Measurements from ENCODE around the gene GIPC2. TPM values are rescaled to one million over a fixed set of nuclear protein-coding genes. Genes with fewer than 3 reads are reported as not detected.

GIPC2 gene
- total and polyA plus RNA-seq, 10 of the 15 experiments (the other 5 are each of a cell fraction or from before 2014, with no cell fraction given): 0.03 to 0.23 (median 0.06) TPM; not detected in 2

GRCh38 chr1:78033797-78034172 lies 12.0 kb upstream of the GIPC2 start (continued):
- TF ChIP-seq PKNOX1 (IDR thresholded peaks at IDR 0.05): no peak
- TF ChIP-seq CREM (IDR thresholded peaks at IDR 0.05; ENCODE audit: low read depth): no peak

DNA sequence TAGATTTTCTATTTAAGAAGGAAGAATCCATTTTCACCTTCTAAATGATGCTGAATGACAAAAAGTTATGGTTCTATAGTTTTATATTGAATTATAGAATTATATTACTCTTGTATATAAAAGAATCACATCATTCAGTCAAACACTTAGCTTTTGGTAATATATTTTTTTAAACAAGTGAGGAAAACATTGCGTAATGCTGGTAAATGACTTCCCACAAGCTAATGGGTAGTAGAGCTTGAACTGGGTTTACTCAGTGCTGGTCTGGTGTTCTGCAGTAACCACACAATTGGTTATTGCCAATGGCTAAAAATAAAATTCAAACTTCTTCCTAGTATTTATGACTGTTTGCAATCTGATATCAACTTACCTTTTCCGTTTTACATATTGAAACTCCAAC lies 10.6 kb upstream of the GIPC2 start:
- WGBS (ENCODE audit: insufficient coverage, insufficient replicate concordance, low lambda C conversion rate, missing lambda C conversion rate): 71% methylated on average over 2 of the region's 2 CpGs
- H3K27ac ChIP-seq (ENCODE audit: control insufficient read depth, insufficient read depth): no peak overlapping the region
- no peaks in the 10 kb centered on the region for H3K9me3 ChIP-seq (replicated peaks; ENCODE audit: control insufficient read depth, insufficient read depth, low read length)
- no peak for ATAC-seq
- no TSS peak for BruUV-seq (replicated peaks)
- no peak overlapping the region for H3K4me2 ChIP-seq (ENCODE audit: control insufficient read depth, insufficient read depth)
- TF ChIP-seq SUZ12 (IDR thresholded peaks at IDR 0.05; ENCODE audit: unreplicated experiment) (no peak), SUPT20H (IDR thresholded peaks at IDR 0.05; ENCODE audit: borderline replicate concordance, control insufficient read depth, low read depth, low read length) (no peak), ZNF274 (IDR thresholded peaks at IDR 0.05; ENCODE audit: insufficient read depth, insufficient read length) (no peak), MEF2A (IDR thresholded peaks at IDR 0.05; ENCODE audit: insufficient read depth, low read depth, low read length) (no peak), DPF2 (IDR thresholded peaks at IDR 0.05) (no peak), CREB1 (IDR thresholded peaks at IDR 0.05; ENCODE audit: low read depth) (no peak), RELA (IDR thresholded peaks at IDR 0.05; ENCODE audit: borderline replicate concordance, partially characterized antibody) (no peak), SMARCA5 (IDR thresholded peaks at IDR 0.05) (no peak), E2F4 (IDR thresholded peaks at IDR 0.05; ENCODE audit: low read depth, low read length) (no peak), RCOR1 (conservative IDR thresholded peaks at IDR 0.05; ENCODE audit: low read depth, low read length) (no peak), EP300 (IDR thresholded peaks at IDR 0.05; ENCODE audit: borderline replicate concordance in 1 of 2, control insufficient read depth in 1 of 2, low read depth in 2 of 2, low read length in 2 of 2) (no peak)
- TF ChIP-seq, protein P1, sequence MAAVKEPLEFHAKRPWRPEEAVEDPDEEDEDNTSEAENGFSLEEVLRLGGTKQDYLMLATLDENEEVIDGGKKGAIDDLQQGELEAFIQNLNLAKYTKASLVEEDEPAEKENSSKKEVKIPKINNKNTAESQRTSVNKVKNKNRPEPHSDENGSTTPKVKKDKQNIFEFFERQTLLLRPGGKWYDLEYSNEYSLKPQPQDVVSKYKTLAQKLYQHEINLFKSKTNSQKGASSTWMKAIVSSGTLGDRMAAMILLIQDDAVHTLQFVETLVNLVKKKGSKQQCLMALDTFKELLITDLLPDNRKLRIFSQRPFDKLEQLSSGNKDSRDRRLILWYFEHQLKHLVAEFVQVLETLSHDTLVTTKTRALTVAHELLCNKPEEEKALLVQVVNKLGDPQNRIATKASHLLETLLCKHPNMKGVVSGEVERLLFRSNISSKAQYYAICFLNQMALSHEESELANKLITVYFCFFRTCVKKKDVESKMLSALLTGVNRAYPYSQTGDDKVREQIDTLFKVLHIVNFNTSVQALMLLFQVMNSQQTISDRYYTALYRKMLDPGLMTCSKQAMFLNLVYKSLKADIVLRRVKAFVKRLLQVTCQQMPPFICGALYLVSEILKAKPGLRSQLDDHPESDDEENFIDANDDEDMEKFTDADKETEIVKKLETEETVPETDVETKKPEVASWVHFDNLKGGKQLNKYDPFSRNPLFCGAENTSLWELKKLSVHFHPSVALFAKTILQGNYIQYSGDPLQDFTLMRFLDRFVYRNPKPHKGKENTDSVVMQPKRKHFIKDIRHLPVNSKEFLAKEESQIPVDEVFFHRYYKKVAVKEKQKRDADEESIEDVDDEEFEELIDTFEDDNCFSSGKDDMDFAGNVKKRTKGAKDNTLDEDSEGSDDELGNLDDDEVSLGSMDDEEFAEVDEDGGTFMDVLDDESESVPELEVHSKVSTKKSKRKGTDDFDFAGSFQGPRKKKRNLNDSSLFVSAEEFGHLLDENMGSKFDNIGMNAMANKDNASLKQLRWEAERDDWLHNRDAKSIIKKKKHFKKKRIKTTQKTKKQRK (IDR thresholded peaks at IDR 0.05; ENCODE audit: low read depth, low read length): no peak
- intact Hi-C loops (cut with micrococcal nuclease; ENCODE audit: unreplicated experiment) (no loop called here), in situ Hi-C loops (cut with MboI) (no loop called here)
- no peaks in the 10 kb centered on the region for H3K79me2 ChIP-seq (ENCODE audit: control insufficient read depth, insufficient read depth, low read length)
- RAD21 ChIA-PET (ENCODE audit: unreplicated experiment): no interaction called here
- no peaks in the 10 kb centered on the region for H3K27me3 ChIP-seq (replicated peaks in 1 of 2; ENCODE audit: control insufficient read depth in 2 of 2, insufficient read depth in 2 of 2, low read length in 1 of 2)
- no peaks in the 10 kb centered on the region for H4K20me1 ChIP-seq (ENCODE audit: control insufficient read depth, insufficient read depth)
- H3K4me1 ChIP-seq (ENCODE audit: control insufficient read depth, insufficient read depth, low read length): no peaks in the 10 kb centered on the region
- no peak overlapping the region for H2AFZ ChIP-seq (ENCODE audit: control insufficient read depth, low read depth, low read length)
- FAIRE-seq: no peak
- no peak overlapping the region for H3K9ac ChIP-seq (ENCODE audit: control insufficient read depth, insufficient read depth, low read length)
- H3K36me3 ChIP-seq (ENCODE audit: control insufficient read depth in 2 of 2, insufficient read depth in 2 of 2, low read length in 1 of 2): no peaks in the 10 kb centered on the region
- CTCF ChIA-PET: no interaction called here
- no peak for DNase-seq (ENCODE audit: low read depth, low spot score)
- SMC1A ChIA-PET (ENCODE audit: uncharacterized antibody, unreplicated experiment): no interaction called here
- POLR2A ChIA-PET: no interaction called here
- no peak overlapping the region for H3K4me3 ChIP-seq

All from GM12878 (cell line).